Measurements from ENCODE around the gene VWA5B1.

VWA5B1 gene

DNA sequence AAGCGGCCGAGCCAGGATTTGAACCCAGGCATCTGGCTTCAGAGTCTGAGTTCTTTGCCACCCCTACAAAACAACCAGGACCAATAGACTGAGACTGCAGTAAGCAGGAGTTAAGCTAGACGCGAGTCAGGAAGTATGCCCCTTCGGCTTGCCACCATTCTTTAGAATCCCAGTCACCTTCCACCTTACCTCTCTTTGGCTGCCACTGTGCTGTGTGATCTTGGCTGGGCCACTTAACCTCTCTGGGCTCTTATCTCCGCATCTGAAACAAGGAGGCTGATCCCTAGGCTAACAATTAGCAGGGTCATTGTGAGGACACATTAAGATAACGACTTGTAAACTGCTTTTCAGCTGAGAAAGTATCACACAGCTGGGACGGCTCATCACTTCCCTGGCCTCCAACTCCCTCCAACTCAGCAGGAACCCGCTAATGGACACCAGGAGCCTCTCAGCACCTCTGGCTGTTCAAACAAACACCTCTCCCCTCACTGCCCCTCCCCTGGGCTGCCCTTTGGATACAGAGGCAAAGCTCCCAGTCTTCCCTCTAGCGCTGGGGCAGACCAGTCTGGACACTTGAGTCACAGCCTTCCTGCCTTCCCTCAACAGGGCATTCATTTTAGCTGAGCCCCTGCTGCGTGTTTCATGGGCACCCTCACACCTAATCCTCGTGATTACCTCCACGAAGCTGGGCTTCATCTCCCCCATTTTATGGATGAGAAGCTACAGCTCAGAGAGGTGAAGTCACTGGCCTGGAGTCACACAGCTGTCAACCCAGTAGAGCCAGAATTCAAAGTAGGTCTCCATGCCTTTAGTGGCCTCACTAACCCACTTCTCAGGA is 112.1 kb downstream of the VWA5B1 start:
- Mint-ChIP-seq H3K36me3 (no peaks in the 10 kb centered on the region), H3K4me1 (ENCODE audit: low read depth) (no peaks in the 10 kb centered on the region), H3K27me3 (peaks cover 32% of the 10 kb centered on the region), H3K9me3 (ENCODE audit: low read depth) (no peaks in the 10 kb centered on the region), H3K4me3 (no peak overlapping the region), H3K27ac (no peak overlapping the region)

DNA sequence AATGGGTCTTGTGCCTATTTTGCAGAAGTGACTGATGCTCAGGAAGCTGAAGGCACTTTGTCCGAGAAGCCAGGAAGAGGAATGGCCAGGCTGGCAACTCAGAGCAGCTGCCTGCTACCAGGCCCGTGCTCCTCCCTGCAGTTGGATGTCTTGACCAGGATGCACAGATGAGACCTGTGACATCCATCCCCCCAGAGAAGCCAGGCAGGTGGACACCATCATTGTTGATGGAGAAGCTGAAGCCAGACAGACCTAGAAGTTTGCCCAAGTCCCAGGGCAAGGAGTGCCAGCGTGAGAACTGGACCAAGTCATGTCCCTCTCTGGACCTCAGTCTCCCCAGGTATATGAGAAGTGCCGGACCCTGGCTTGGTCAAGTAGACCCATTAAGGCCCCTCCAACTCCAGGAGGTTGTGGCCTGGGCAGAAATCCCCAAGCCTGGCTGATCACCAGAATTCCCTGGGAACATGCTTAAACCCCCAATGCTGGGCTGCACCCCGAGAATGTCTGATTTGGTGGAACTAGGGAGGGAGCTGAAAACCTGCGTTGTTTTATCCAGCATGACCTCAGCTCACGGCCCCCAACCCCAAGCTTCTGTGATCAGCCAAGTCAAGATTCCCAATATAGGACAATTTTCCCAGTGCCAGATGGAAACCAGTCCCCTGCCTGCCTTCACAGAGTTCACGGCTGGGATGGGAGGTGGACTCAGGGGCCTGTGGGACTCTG is 112.9 kb downstream of the VWA5B1 start:
- Mint-ChIP-seq H3K36me3 (no peaks in the 10 kb centered on the region), H3K4me3 (no peak overlapping the region), H3K27me3 (peaks cover 30% of the 10 kb centered on the region), H3K27ac (no peak overlapping the region), H3K4me1 (ENCODE audit: low read depth) (no peaks in the 10 kb centered on the region), H3K9me3 (ENCODE audit: low read depth) (no peaks in the 10 kb centered on the region)

DNA sequence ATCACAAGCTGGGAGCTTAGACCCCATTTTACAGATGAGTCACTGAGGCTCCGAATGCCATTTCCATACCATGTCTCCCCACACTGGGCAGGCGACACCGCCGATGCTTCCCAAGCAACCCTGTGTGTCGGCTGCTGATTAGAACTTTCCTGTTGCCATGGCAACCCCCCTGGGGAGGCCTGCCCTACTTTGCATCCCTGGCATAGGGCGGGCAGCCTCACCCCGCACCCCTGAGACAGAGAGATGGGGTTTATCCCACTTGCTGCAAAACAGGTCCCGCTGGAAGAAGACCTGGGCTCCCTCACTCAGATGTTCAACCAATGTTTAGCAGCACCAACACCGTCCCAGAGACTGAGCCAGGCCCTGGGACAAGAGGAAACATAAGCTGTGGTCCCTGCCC is 113.8 kb downstream of the VWA5B1 start:
- Mint-ChIP-seq H3K27me3 (peaks cover 26% of the 10 kb centered on the region), H3K9me3 (ENCODE audit: low read depth) (no peaks in the 10 kb centered on the region), H3K36me3 (no peaks in the 10 kb centered on the region), H3K4me1 (ENCODE audit: low read depth) (no peaks in the 10 kb centered on the region), H3K4me3 (no peak overlapping the region), H3K27ac (no peak overlapping the region)

Measured in activated naive CD8-positive, alpha-beta T cell (primary cell).